Pons (tissue), 1 donor: Measurements from ENCODE around the gene CCDC27.
"Not testable (repeated sequence)": the region's sequence is repeated elsewhere in the genome, so short reads cannot be mapped to it uniquely, and the experiment has no call there.

Source experiments
- DNase-seq: peaks from one replicate; pipeline ENCODE4 v3.0.0-alpha.2; 2016; ENCODE audit warnings: low spot score

CCDC27 gene

GRCh38 chr1:3795453-3796214, 43.4 kb downstream of the CCDC27 start:
- DNase-seq: no peak

GRCh38 chr1:3796215-3797061, 44.2 kb downstream of the CCDC27 start, which contains the start of gene LRRC47:
TSS of gene LRRC47 (minus strand) at chr1:3796498. CDS start at chr1:3796476, 22 bp downstream.
- DNase-seq: peak; percentile 89

- DNase-seq: no peak
Measured at GRCh38 chr1:3799976-3800685, 47.9 kb downstream of the CCDC27 start.

- DNase-seq: not testable (repeated sequence)
Measured at GRCh38 chr1:3800795-3801194, 48.5 kb downstream of the CCDC27 start.

GRCh38 chr1:3803905-3804626, 51.8 kb downstream of the CCDC27 start:
- no peak for DNase-seq

GRCh38 chr1:3804627-3804944, 52.3 kb downstream of the CCDC27 start:
- not testable (repeated sequence) for DNase-seq

DNA sequence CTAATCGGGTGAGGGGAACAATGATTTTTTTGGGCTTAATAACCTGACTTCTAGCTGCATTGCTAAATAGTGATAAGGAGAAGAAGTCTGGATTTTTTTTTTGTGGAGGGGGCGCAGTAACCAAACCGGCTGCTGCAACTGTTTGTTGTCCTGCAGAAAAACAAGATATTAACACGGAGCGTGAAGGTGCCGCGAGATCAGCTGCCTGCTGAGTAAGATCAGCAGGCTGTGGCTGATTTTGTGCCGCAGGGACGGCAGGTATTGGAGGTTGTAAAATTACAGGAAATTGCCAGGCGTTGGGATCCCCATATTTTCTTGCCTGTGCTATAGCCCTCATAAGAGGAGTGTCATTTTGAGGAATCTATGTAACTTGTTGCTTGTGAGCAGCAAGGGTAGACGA, 52.8 kb downstream of the CCDC27 start:
- no peak for DNase-seq

DNA sequence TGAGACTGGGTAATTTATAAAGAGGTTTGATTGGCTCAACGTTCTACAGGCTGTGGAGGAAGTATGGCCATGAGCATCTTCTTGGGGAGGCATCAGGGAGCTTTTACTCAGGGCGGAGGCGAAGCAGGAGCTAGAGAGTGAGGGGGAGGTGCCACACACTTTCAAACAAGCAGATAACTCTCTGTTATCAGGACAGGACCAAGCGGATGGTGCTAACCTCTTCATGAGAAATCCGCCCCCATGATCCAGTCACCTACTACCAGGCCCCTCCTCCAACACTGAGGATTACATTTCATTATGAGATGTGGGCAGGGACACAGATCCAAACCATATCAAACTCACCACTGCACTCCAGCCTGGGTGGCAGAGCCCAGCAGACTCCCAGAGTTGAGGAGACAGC, 55.5 kb downstream of the CCDC27 start:
- DNase-seq: no peak

DNA sequence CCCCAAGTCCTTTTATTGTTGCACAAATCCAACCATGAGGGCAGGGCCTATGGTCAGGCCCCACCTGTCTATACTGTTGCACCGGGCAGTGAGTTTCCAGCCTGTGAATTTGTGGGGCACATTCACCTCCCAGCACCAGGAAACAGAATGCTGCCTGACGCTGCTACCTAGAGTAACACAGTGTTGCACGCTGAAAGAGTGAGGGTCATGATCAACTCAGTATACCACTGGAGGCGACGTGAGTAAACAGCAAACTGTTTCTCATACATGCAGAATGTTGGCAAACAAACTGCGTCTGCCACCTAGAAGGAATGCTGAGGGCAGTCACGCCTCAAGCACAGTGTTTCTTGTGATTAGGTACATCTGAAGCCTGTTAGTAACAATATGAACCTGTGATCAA, 57.4 kb downstream of the CCDC27 start:
- DNase-seq: no peak

- DNase-seq: not testable (repeated sequence)
Measured at GRCh38 chr1:3810149-3810761, 58.0 kb downstream of the CCDC27 start.

DNA sequence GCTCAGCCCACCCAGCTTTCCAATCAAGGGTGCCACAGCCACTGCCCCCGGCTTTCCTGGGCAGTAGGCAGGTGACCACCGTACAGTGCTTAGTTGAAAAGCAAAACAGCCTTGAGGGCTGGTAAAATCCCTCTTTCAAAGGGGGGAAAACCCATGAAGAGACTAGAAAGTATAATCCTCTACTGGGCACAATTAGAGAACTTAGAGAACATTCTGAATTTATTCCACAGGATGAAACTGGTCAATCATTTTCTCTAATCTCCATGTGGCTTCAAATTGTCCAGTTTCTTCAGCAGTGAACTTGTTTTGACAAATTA, 59.3 kb downstream of the CCDC27 start:
- DNase-seq: no peak

- DNase-seq: no peak
Measured at GRCh38 chr1:3814065-3814464, 61.8 kb downstream of the CCDC27 start.

GRCh38 chr1:3814771-3815561, 62.7 kb downstream of the CCDC27 start:
- DNase-seq: no peak

GRCh38 chr1:3816331-3817137, 64.3 kb downstream of the CCDC27 start:
- no peak for DNase-seq

DNA sequence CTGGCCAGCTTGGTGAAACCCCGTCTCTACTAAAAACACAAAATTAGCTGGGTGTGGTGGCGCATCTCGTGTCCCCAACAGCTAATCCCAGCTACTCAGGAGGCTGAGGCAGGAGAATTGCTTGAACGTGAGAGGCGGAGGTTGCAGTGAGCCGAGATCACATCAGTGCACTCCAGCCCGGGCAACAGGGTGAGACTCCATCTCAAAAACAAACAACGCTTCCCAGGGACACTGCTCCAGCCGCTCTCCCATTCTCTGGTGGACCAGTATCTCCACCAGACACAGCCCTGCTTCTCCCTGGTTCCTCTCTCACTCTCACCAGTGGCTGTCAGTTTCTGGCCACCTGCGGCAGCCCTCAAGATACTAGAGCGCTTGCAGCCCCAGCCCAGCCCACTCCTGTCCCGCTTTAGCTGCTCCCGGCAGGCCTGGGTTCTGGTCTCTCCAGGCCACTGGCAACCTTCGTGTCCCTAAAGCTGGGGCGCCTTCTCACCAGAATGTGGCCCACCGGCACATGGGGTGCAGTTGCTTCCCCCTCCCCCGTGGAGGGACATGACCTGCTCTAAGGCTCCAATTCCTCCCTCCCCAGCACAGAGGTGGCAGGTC, 65.0 kb downstream of the CCDC27 start:
- no peak for DNase-seq

GRCh38 chr1:3817821-3818597, 65.8 kb downstream of the CCDC27 start:
- no peak for DNase-seq

DNA sequence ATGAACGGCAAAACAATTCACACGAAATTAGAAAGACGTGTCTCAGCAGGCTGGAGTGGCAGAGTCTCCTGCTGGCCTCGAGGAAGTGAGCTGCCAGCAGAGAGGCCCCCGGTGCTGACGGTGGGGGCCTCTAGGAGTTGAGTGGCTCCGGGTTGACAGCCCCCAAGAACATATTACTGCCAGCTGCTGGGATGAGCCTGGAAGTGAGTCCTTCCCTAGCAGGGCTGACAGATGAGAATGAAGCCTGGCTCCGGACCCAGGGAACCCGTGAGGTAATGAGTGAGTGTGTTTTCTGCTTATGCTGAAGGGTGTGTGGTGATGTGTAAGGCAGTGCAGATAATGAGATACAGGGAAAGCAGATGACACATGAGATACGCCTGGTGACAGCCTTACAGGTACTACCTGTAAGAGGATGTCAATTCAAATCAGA, 67.5 kb downstream of the CCDC27 start:
- DNase-seq: no peak

GRCh38 chr1:3820316-3820715, 68.1 kb downstream of the CCDC27 start:
- no peak for DNase-seq

- no peak for DNase-seq
Measured at GRCh38 chr1:3821004-3821403, 68.8 kb downstream of the CCDC27 start.
